Gastroesophageal sphincter (tissue), 4 donors: ENCODE results near the gene DDIT3. TPM values are rescaled to one million over a fixed set of nuclear protein-coding genes. Genes with fewer than 3 reads are reported as not detected.
A peak's percentile ranks its signal among the peaks of the same experiment; 100 is the strongest.

Experiments
- ATAC-seq: fragments of 150-250 bp; one replicate; pipeline ENCODE4 v1.9.1; 2016; ENCODE audit warnings: mild to moderate bottlenecking, moderate library complexity
- H3K27ac ChIP-seq, 4 donors: fragments of 200-600 bp; sonication (generic) in 3 of 4; 1 replicate in 3 of 4; 2 replicates in 1 of 4; pipeline ENCODE4 v1.5.1; 2016 to 2019
- H3K27me3 ChIP-seq: fragments of 200-600 bp; sonication (generic); one replicate; pipeline ENCODE4 v1.5.1; 2019
- H3K36me3 ChIP-seq, 2 donors: fragments of 200-600 bp; sonication (generic); one replicate each; pipeline ENCODE4 v1.5.1; 2019; ENCODE audit warnings: control low read depth in 1 of 2
- H3K4me1 ChIP-seq, 3 donors: fragments of 200-600 bp; sonication (generic); 1 replicate in 2 of 3; 2 replicates in 1 of 3; pipeline ENCODE4 v1.5.1; 2016 to 2019; ENCODE audit warnings: control low read depth in 2 of 3
- H3K4me3 ChIP-seq, 2 donors: fragments of 200-600 bp; sonication (generic); one replicate each; pipeline ENCODE4 v1.5.1; 2019; ENCODE audit warnings: mild to moderate bottlenecking in 1 of 2, moderate library complexity in 1 of 2
- H3K9me3 ChIP-seq, 3 donors: fragments of 200-600 bp; sonication (generic); one replicate each; pipeline ENCODE4 v1.5.1; 2017 to 2019; ENCODE audit warnings: control low read depth in 2 of 3
- CTCF ChIP-seq, 4 experiments: fragments of 200-600 bp in 2 of 4; fragments of 450-650 bp in 2 of 4; sonication (generic) in 1 of 4; IDR thresholded peaks; one replicate each; pipeline ENCODE4 v1.5.1; 2017 to 2019; ENCODE audit warnings: antibody characterized with exemption in 4 of 4, mild to moderate bottlenecking in 2 of 4, moderate library complexity in 2 of 4
- EP300 ChIP-seq: sonication (generic); formaldehyde crosslinking; IDR thresholded peaks from one replicate; pipeline ENCODE4 v1.6.1; 2017; ENCODE audit warnings: antibody characterized with exemption, mild to moderate bottlenecking
- POLR2A ChIP-seq, 2 donors: fragments of 450-650 bp; IDR thresholded peaks; one replicate each; pipeline ENCODE4 v1.6.1; 2017; ENCODE audit warnings: antibody characterized with exemption in 2 of 2, mild to moderate bottlenecking in 2 of 2, moderate library complexity in 1 of 2
- POLR2AphosphoS5 ChIP-seq: sonication (generic); formaldehyde crosslinking; IDR thresholded peaks from one replicate; pipeline ENCODE4 v1.6.1; 2017; ENCODE audit warnings: antibody characterized with exemption
- WGBS, 2 donors: methylation state at CpG; one replicate each; pipeline ENCODE4 v1.1.5; 2018; ENCODE audit warnings: low coverage in 1 of 2; 5-methylcytosine and 5-hydroxymethylcytosine counted together
- total RNA-seq, 4 donors: library from RNA; depleted of rRNA; stranded (reverse); fragments of >200 nt; gene quantifications; one replicate each; pipeline ENCODE4 v1.1.0, GENCODE V29; 2016

DDIT3 gene
- total RNA-seq, 4 donors from 2014 or later = 17.7 to 41.2 (median 36.5) TPM

DNA sequence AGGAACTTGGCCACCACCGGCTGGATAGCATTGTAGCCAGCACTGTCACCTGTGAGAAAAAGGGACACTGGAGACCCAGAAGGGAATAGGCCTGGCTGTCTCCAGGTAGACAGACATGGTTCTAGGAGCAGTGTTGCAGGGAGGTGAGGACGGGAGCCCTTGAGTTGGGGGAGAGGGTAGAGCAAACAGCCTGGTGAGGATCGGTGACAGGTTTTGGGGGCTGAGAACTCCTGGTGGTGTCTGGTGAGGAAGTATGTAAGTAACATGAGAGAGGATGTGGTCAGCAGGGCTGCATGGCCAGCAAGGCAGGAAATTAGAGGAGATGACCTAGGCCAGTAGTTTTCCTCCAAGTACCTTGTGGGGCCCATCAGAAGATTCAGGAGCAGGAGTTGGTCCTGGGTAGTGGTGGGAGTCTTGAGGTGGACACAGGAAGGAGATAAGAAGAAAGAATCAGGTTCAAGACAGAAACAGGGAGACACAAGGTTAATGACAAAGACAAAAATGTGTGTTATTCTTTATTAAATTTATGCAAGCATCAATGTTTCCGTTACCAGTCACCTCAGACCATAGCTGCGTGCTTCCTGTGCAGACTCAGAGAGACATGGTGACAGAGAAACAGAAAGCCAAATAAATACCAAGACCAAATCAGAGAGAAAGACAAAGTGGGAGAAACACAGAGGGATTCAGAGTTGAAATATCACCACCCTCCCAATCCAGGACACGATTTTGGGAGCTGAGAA is 40.8 kb downstream of the DDIT3 start, which contains the start of gene ARHGAP9:
Gene ARHGAP9, minus strand, starts transcription at position 491 of the 740 bp plus-strand sequence. Its CDS starts 460 bp downstream, at position 31.
- TF ChIP-seq CTCF (IDR thresholded peaks at IDR 0.05) = no peak
- no peak for TF ChIP-seq EP300
- no peak for TF ChIP-seq POLR2A (IDR thresholded peaks at IDR 0.05)
- TF ChIP-seq POLR2AphosphoS5 = no peak
- H3K9me3 ChIP-seq = no peaks in the 10 kb centered on the region
- 59 to 61% methylated on average over 5 of the region's 6 CpGs for WGBS, 2 donors
- H3K27me3 ChIP-seq = peaks cover 82% of the 10 kb centered on the region
- peak within 1 kb of the TSS in 3 of 4 donors; percentile 43 to 54 (median 50) for H3K27ac ChIP-seq
- no peak within 1 kb of the TSS for H3K4me3 ChIP-seq
- ATAC-seq = no peak
- peaks cover 0 to 17% (median 7%) of the 10 kb centered on the region in 3 donors for H3K4me1 ChIP-seq
- no peaks in the 10 kb centered on the region for H3K36me3 ChIP-seq

DNA sequence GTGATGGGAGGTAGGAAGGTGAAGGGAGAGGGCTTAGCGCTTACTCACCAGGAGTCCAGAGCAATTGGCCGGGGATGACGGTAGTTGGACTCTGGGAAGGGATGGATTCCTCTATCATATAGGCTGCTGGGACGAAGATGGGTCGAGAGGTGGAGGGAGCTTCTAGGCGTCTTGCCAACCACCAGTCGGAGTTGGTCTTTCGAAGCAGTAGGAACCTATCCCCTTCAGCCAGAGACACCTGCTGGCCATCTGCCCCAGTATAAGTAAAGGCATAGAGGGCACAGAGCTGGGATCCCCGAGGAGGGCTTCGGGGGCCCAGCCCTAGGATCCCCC is 41.3 kb downstream of the DDIT3 start:
- Histone ChIP-seq H3K27me3 (peaks cover 87% of the 10 kb centered on the region), H3K4me3 (no peak overlapping the region)

DNA sequence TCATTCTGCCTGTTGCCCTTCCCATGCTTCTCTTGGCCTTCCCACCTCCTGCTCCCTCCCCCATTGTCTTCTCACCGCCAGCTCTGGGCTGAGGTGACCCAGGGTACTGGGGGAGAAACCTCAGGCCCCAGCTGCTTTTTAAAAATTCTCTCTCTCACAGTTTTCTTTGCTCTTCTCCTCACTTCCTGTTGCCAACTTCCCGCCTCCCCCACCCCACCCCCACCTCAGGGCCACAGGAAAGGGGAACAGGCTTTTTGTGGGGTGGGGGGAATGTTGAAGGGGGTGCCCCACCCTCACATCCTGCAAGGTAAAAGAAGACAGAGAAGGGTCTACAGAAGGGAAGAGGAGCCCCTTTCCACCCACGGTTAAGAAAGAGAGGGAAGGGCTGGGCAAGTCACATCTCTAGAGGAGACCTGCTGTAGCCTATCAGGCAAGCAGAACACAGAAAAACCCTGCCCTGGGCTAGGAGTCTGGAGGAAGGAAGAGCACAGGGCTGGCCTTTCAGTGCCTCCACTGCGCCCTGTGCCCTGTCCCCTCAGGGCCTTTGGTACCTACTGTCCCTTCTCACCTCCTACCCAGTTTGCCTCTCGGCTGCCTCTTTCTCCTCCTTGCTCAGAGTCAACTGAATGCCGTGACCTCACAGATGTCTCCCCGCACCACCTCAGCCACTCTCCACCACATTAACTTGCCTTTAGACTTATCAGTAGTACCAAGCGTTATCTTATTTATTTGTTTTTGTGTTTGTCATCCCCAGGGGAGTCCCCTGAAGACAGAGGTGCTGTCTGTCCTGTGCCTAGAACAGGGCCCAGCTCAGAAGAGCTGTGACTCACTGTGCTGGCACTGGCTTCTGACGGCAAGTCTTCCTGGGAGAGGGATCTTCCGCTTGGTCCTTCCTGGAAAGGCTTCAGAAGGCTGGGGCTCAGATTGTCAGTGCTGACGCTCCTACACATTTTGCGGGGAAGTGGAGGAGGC is 42.3 kb downstream of the DDIT3 start:
- Histone ChIP-seq H3K27ac (peak overlapping the region in 3 of 4 donors; percentile 31 to 54 (median 50)), H3K4me1 (peaks cover 0 to 17% (median 7%) of the 10 kb centered on the region in 3 donors), H3K4me3 (peak overlapping the region in 1 of 2 donors; percentile 48), H3K27me3 (peaks cover 97% of the 10 kb centered on the region), H3K9me3 (no peaks in the 10 kb centered on the region), H3K36me3 (no peaks in the 10 kb centered on the region)
- TF ChIP-seq POLR2AphosphoS5 (no peak), POLR2A (IDR thresholded peaks at IDR 0.05) (no peak), CTCF (IDR thresholded peaks at IDR 0.05) (no peak), EP300 (no peak)
- no peak for ATAC-seq
- whole genome bisulfite sequencing, 2 donors = 51 to 62% methylated on average over 4 to 7 of the region's 12 CpGs

More for the DNA sequence above, 41.3 kb downstream of the DDIT3 start:
- WGBS, 2 donors = 83 to 89% methylated on average over 5 of the region's 10 CpGs
- Histone ChIP-seq H3K27ac (peak overlapping the region in 3 of 4 donors; percentile 43 to 54 (median 50)), H3K36me3 (no peaks in the 10 kb centered on the region), H3K9me3 (no peaks in the 10 kb centered on the region), H3K4me1 (peaks cover 0 to 17% (median 7%) of the 10 kb centered on the region in 3 donors)
- TF ChIP-seq CTCF (IDR thresholded peaks at IDR 0.05) (no peak), POLR2A (IDR thresholded peaks at IDR 0.05) (no peak), POLR2AphosphoS5 (no peak), EP300 (no peak)
- no peak for ATAC-seq

DNA sequence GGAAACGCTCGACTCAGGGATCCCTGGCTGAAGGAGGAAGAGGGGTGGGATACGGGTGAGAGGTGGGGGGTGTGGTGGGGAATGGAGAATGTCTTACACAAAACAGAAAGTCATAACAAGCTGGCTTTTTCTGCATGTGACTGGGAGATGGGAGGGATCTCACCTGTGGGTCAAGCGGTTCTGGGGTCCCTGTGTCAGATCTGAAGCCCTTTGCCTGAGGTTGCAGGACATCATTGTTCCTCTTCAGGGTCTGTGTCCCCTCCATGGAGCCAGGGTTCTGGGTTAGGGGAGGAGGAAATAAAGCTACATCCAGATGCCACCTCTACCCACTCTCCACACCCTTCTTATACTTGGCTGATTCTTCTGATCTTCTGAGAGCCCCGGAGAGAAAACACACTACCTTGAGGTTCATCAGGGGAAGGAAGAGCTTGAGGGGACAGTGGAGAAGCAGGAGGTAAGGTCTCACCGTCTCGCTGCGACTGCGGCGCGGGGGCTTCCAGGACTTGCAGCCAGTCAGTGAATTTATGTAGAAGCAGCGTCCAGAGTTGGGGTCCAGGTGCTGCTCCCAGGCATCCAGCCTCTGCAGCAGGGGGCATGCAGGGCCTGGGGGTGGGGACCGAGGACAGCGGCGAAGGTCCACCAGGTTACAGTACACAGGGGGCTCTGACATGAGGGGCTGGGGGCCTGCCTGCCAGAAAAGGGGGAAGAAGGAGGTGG is 43.2 kb downstream of the DDIT3 start:
- Histone ChIP-seq H3K36me3 (no peaks in the 10 kb centered on the region), H3K27me3 (peaks cover 98% of the 10 kb centered on the region), H3K4me3 (peak overlapping the region in 1 of 2 donors; percentile 48), H3K9me3 (no peaks in the 10 kb centered on the region), H3K4me1 (peaks cover 0 to 17% (median 7%) of the 10 kb centered on the region in 3 donors), H3K27ac (peak overlapping the region in 3 of 4 donors; percentile 31 to 54 (median 50))
- no peak for TF ChIP-seq POLR2AphosphoS5
- WGBS, 2 donors = 67% methylated on average over 5 of the region's 15 CpGs; no CpG with 5 or more reads in 1 of the 2 donors
- ATAC-seq = no peak
